H1 (cell line): ENCODE measurements around the gene ITGA4. TPM values are rescaled to one million over a fixed set of nuclear protein-coding genes. Genes with fewer than 3 reads are reported as not detected.

ENCODE experiments used
- CTCF ChIA-PET: fragments of 300-600 bp; sonication (Branson Sonifier 250); formaldehyde crosslinking; loops from one replicate; lab custom pipeline; 2021; ENCODE audit not compliant: partially characterized antibody; lab: Charles Lee
- POLR2A ChIA-PET: fragments of 300-600 bp; sonication (Branson Sonifier 250); formaldehyde crosslinking; loops from one replicate; lab custom pipeline; 2021; ENCODE audit warnings: inconsistent platforms; ENCODE audit not compliant: partially characterized antibody; lab: Charles Lee
- DNase-seq, 2 experiments: peaks; one replicate each; pipeline versions ENCODE4 v3.0.0 to v3.0.0-alpha.2; 2010 to 2022; ENCODE audit warnings: low spot score in 2 of 2, low read depth in 1 of 2, mixed read lengths in 1 of 2
- FAIRE-seq: peaks from 2 replicates; lab custom pipeline; 2011; peaks lifted over from hg19 to GRCh38; lab: Jason Lieb, UNC
- H2AFZ ChIP-seq: 2 replicates; pipeline ENCODE4 v1.8.1; 2012; ENCODE audit warnings: low read length, inconsistent platforms
- H2AK5ac ChIP-seq: 2 replicates; pipeline ENCODE4 v1.6.1; 2013; ENCODE audit warnings: low read depth, low read length
- H2BK120ac ChIP-seq: replicated peaks from 2 replicates; pipeline ENCODE3; 2013; ENCODE audit warnings: low read depth, low read length, inconsistent platforms
- H2BK12ac ChIP-seq: 2 replicates; pipeline ENCODE4 v1.6.1; 2013; ENCODE audit warnings: low read depth, low read length
- H2BK15ac ChIP-seq: 2 replicates; pipeline ENCODE4 v1.6.1; 2013; ENCODE audit warnings: low read length
- H2BK20ac ChIP-seq: 2 replicates; pipeline ENCODE4 v1.6.1; 2013; ENCODE audit warnings: low read length
- H2BK5ac ChIP-seq: 2 replicates; pipeline ENCODE4 v1.6.1; 2013; ENCODE audit warnings: low read depth, low read length
- H3K14ac ChIP-seq: 2 replicates; pipeline ENCODE4 v1.6.1; 2013; ENCODE audit warnings: inconsistent platforms; ENCODE audit not compliant: insufficient read length
- H3K18ac ChIP-seq: 2 replicates; pipeline ENCODE4 v1.6.1; 2013; ENCODE audit warnings: low read length; ENCODE audit errors: extremely low read depth
- H3K23ac ChIP-seq: 2 replicates; pipeline ENCODE4 v1.6.1; 2013; ENCODE audit warnings: inconsistent platforms; ENCODE audit not compliant: insufficient read length
- H3K23me2 ChIP-seq: 2 replicates; pipeline ENCODE4 v1.6.1; 2013; ENCODE audit warnings: low read depth, low read length
- H3K27ac ChIP-seq: 2 replicates; pipeline ENCODE4 v1.6.1; 2011; ENCODE audit warnings: low read depth, low read length, inconsistent platforms
- H3K27me3 ChIP-seq, 4 experiments: replicated peaks in 1 of 4; 1 replicate in 1 of 4; 2 replicates in 3 of 4; pipeline versions ENCODE4 v1.6.1 to v1.8.1; 2011 to 2013; ENCODE audit warnings: low read length in 3 of 4, mild to moderate bottlenecking in 3 of 4, inconsistent platforms in 2 of 4, mixed read lengths in 2 of 4, moderate library complexity in 1 of 4; ENCODE audit not compliant: control insufficient read depth in 3 of 4, insufficient read depth in 3 of 4; ENCODE audit errors: extremely low read depth in 1 of 4
- H3K36me3 ChIP-seq, 4 experiments: 2 replicates each; pipeline versions ENCODE4 v1.6.1 to v1.8.1; 2011 to 2013; ENCODE audit warnings: mild to moderate bottlenecking in 4 of 4, low read length in 3 of 4, moderate library complexity in 2 of 4, control low read depth in 1 of 4, inconsistent platforms in 1 of 4; ENCODE audit not compliant: insufficient read depth in 4 of 4, control insufficient read depth in 2 of 4
- H3K4ac ChIP-seq: replicated peaks from 2 replicates; pipeline ENCODE3; 2013; ENCODE audit warnings: low read length, low read depth, mixed read lengths, inconsistent platforms; ENCODE audit not compliant: insufficient read length
- H3K4me1 ChIP-seq, 4 experiments: replicated peaks in 1 of 4; 1 replicate in 1 of 4; 2 replicates in 3 of 4; pipeline versions ENCODE4 v1.6.1 to v1.8.1; 2011 to 2013; ENCODE audit warnings: low read length in 3 of 4, inconsistent platforms in 2 of 4, mixed read lengths in 1 of 4; ENCODE audit not compliant: insufficient read depth in 4 of 4, control insufficient read depth in 3 of 4
- H3K4me2 ChIP-seq, 2 experiments: 2 replicates each; pipeline versions ENCODE4 v1.6.1 to v1.8.1; 2011 to 2013; ENCODE audit warnings: low read depth in 2 of 2, low read length in 2 of 2, control low read depth in 1 of 2, inconsistent platforms in 1 of 2, mild to moderate bottlenecking in 1 of 2; ENCODE audit not compliant: insufficient read depth in 1 of 2
- H3K4me3 ChIP-seq, 4 experiments: fragments of 200-600, 300-600 bp in 1 of 4; sonication (generic), shearing (Covaris generic), sonication (Bioruptor Twin) in 1 of 4; 2 replicates each; pipeline versions ENCODE4 v1.5.1 to v1.8.1; 2011 to 2016; ENCODE audit warnings: low read length in 4 of 4, low read depth in 3 of 4, control low read depth in 2 of 4, inconsistent platforms in 2 of 4, mild to moderate bottlenecking in 2 of 4, mixed read lengths in 1 of 4, moderate library complexity in 1 of 4; ENCODE audit not compliant: insufficient read depth in 2 of 4; ENCODE audit errors: extremely low read depth in 1 of 4
- H3K56ac ChIP-seq: replicated peaks from 2 replicates; pipeline ENCODE3; 2013; ENCODE audit warnings: low read depth, mild to moderate bottlenecking, mixed read lengths, low read length, inconsistent platforms; ENCODE audit not compliant: insufficient read length
- H3K79me1 ChIP-seq: 2 replicates; pipeline ENCODE4 v1.6.1; 2013; ENCODE audit warnings: low read depth, low read length, control low read depth
- H3K79me2 ChIP-seq, 2 experiments: 2 replicates each; pipeline versions ENCODE4 v1.6.1 to v1.8.1; 2012 to 2013; ENCODE audit warnings: low read length in 2 of 2, mild to moderate bottlenecking in 2 of 2, inconsistent platforms in 1 of 2; ENCODE audit not compliant: insufficient read depth in 2 of 2, control insufficient read depth in 1 of 2
- H3K9ac ChIP-seq, 4 experiments: replicated peaks in 1 of 4; 1 replicate in 1 of 4; 2 replicates in 3 of 4; pipeline versions ENCODE4 v1.6.1 to v1.8.1; 2011 to 2013; ENCODE audit warnings: low read depth in 3 of 4, low read length in 3 of 4, control low read depth in 2 of 4, mild to moderate bottlenecking in 2 of 4, moderate library complexity in 2 of 4, inconsistent platforms in 1 of 4; ENCODE audit errors: extremely low read depth in 1 of 4
- H3K9me3 ChIP-seq, 2 experiments: 2 replicates each; pipeline versions ENCODE4 v1.6.1 to v1.8.1; 2012 to 2013; ENCODE audit warnings: mild to moderate bottlenecking in 2 of 2, moderate library complexity in 2 of 2, control low read depth in 1 of 2, inconsistent platforms in 1 of 2, low read depth in 1 of 2, low read length in 1 of 2, mixed read lengths in 1 of 2; ENCODE audit not compliant: insufficient read depth in 2 of 2
- H4K20me1 ChIP-seq, 2 experiments: replicated peaks in 1 of 2; 2 replicates each; pipeline versions ENCODE3 to v1.8.1; 2011 to 2013; ENCODE audit warnings: inconsistent platforms in 2 of 2, low read length in 2 of 2, mild to moderate bottlenecking in 1 of 2; ENCODE audit not compliant: insufficient read depth in 2 of 2, control insufficient read depth in 1 of 2
- H4K5ac ChIP-seq: 2 replicates; pipeline ENCODE4 v1.6.1; 2013; ENCODE audit warnings: low read length, low read depth, mixed read lengths, inconsistent platforms; ENCODE audit not compliant: insufficient read length
- H4K8ac ChIP-seq: 2 replicates; pipeline ENCODE4 v1.8.0; 2013; ENCODE audit warnings: mild to moderate bottlenecking, moderate library complexity, low read length, inconsistent platforms; ENCODE audit not compliant: insufficient read depth; ENCODE audit errors: extremely low read depth
- H4K91ac ChIP-seq: replicated peaks from 2 replicates; pipeline ENCODE3; 2013; ENCODE audit warnings: low read length, mixed read lengths, inconsistent platforms; ENCODE audit not compliant: insufficient read length
- CBX5 ChIP-seq: fragments of 300-800, 300-1000 bp; sonication (generic); IDR thresholded peaks from 2 replicates; pipeline ENCODE4 v1.7.1; 2016; ENCODE audit warnings: antibody characterized with exemption, low read length, low read depth
- E2F6 ChIP-seq: IDR thresholded peaks from 2 replicates; pipeline ENCODE4 v1.6.1; 2012; ENCODE audit warnings: inconsistent platforms
- FOSL1 ChIP-seq: IDR thresholded peaks from 2 replicates; pipeline ENCODE4 v1.6.1; 2011; ENCODE audit warnings: mild to moderate bottlenecking, low read depth, low read length, moderate library complexity; ENCODE audit not compliant: insufficient read depth
- GTF2F1 ChIP-seq: IDR thresholded peaks from 2 replicates; pipeline ENCODE4 v1.6.1; 2012; ENCODE audit warnings: low read depth, low read length, improper control_type of control experiment, borderline replicate concordance
- HDAC6 ChIP-seq: IDR thresholded peaks from one replicate; pipeline ENCODE4 v1.7.1; 2012; ENCODE audit warnings: low read depth, mild to moderate bottlenecking, inconsistent platforms, low read length, moderate library complexity
- JUND ChIP-seq: IDR thresholded peaks from 2 replicates; pipeline ENCODE4 v1.6.1; 2011; ENCODE audit warnings: mild to moderate bottlenecking, improper control_type of control experiment, low read length
- KDM4A ChIP-seq: IDR thresholded peaks from one replicate; pipeline ENCODE4 v1.7.1; 2012; ENCODE audit warnings: low read depth, mild to moderate bottlenecking, moderate library complexity, low read length, inconsistent platforms; ENCODE audit not compliant: severe bottlenecking
- POU5F1 ChIP-seq: IDR thresholded peaks from 2 replicates; pipeline ENCODE4 v1.6.1; 2011; ENCODE audit warnings: low read depth, mild to moderate bottlenecking, low read length, moderate library complexity
- RBBP5 ChIP-seq: IDR thresholded peaks from 2 replicates; pipeline ENCODE4 v1.7.1; 2012; ENCODE audit warnings: low read depth, mild to moderate bottlenecking, inconsistent platforms, low read length, moderate library complexity, borderline replicate concordance
- SIX5 ChIP-seq: IDR thresholded peaks from 2 replicates; pipeline ENCODE4 v1.6.1; 2011; ENCODE audit warnings: mild to moderate bottlenecking, low read depth, low read length
- SP2 ChIP-seq: IDR thresholded peaks from 2 replicates; pipeline ENCODE4 v1.6.1; 2012; ENCODE audit warnings: mild to moderate bottlenecking, low read length, inconsistent platforms
- SUZ12 ChIP-seq: fragments of 200-600 bp; sonication (generic); IDR thresholded peaks from 2 replicates; pipeline ENCODE4 v1.6.1; 2012; ENCODE audit warnings: mild to moderate bottlenecking, inconsistent platforms, low read length, moderate library complexity, mixed read lengths
- TAF1 ChIP-seq: IDR thresholded peaks from 2 replicates; pipeline ENCODE4 v1.6.1; 2011; ENCODE audit warnings: mild to moderate bottlenecking, low read depth, low read length
- TAF7 ChIP-seq: optimal IDR thresholded peaks from 2 replicates; pipeline ENCODE3; 2011; ENCODE audit warnings: low read depth, mild to moderate bottlenecking, inconsistent platforms, low read length, moderate library complexity, borderline replicate concordance
- WGBS, 2 experiments: shearing (Covaris generic) in 1 of 2; methylation state at CpG; one replicate each; pipeline versions ENCODE4 v1.1.6 to v1.1.7; 2013 to 2015; ENCODE audit warnings: low lambda C conversion rate in 2 of 2, mixed read lengths in 2 of 2, inconsistent platforms in 1 of 2, low coverage in 1 of 2, missing lambda C conversion rate in 1 of 2; ENCODE audit not compliant: insufficient replicate concordance in 2 of 2, insufficient coverage in 1 of 2, insufficient read length in 1 of 2; ENCODE audit errors: extremely low coverage in 1 of 2, missing lambda C conversion rate in 1 of 2; 5-methylcytosine and 5-hydroxymethylcytosine counted together
- polyA plus RNA-seq, 7 experiments: library from polyadenylated mRNA; depleted of rRNA in 3 of 7; stranded (reverse) in 5 of 7; unstranded in 2 of 7; fragments of >200 nt in 5 of 7; fragments of 200-250 nt in 2 of 7; gene quantifications; 1 replicate in 5 of 7; 2 replicates in 1 of 7; 4 replicates in 1 of 7; pipeline versions ENCODE4 v1.2.1 to v1.2.3, GENCODE V29; 2011 to 2013; ENCODE audit warnings: missing spikeins in 2 of 7, mixed read lengths in 2 of 7
- total RNA-seq: library from RNA; stranded (reverse); fragmentation: NEBNext Ultra II Directional; extraction: Animal tissue kit (Norgen Biotek cat#: 25700); gene quantifications from 2 replicates; pipeline ENCODE4 v1.2.1, GENCODE V29; 2021

The ITGA4 gene
- total and polyA plus RNA-seq, 2 of the 8 experiments (the other 6 are each of a cell fraction or from before 2014, with no cell fraction given), result 0.60 to 2.1 TPM

GRCh38 chr2:181563101-181563692 lies 106.0 kb downstream of the ITGA4 start:
- H3K4me1 ChIP-seq, result no peaks in the 10 kb centered on the region
- no peak overlapping the region for H3K27ac ChIP-seq
- H3K4me2 ChIP-seq, result no peak overlapping the region
- CTCF ChIA-PET, result interaction anchor here (0.7 to 1.6 kb wide), 3 partner anchors 10 to 1759 kb away, joined by 3 to 5 read pairs (median 5); no protein-coding TSS in a partner anchor
- no peak overlapping the region for H4K8ac ChIP-seq
- H4K20me1 ChIP-seq, result no peaks in the 10 kb centered on the region
- no peak overlapping the region for H3K4me3 ChIP-seq
- H4K91ac ChIP-seq, result no peak overlapping the region
- H3K79me1 ChIP-seq, result no peaks in the 10 kb centered on the region
- H2AFZ ChIP-seq, result no peak overlapping the region
- no peak overlapping the region for H3K18ac ChIP-seq
- no peak overlapping the region for H2BK20ac ChIP-seq
- no peak overlapping the region for H2AK5ac ChIP-seq
- H2BK5ac ChIP-seq, result no peak overlapping the region
- H3K27me3 ChIP-seq, result no peaks in the 10 kb centered on the region
- POLR2A ChIA-PET, result no interaction called here
- no peak overlapping the region for H3K56ac ChIP-seq
- no peaks in the 10 kb centered on the region for H3K9me3 ChIP-seq
- no peak overlapping the region for H3K23ac ChIP-seq
- no peak overlapping the region for H2BK12ac ChIP-seq
- no peak overlapping the region for H3K4ac ChIP-seq
- no peak overlapping the region for H4K5ac ChIP-seq
- H3K79me2 ChIP-seq, result no peaks in the 10 kb centered on the region
- DNase-seq (no peak), FAIRE-seq (no peak)
- no peak overlapping the region for H3K9ac ChIP-seq
- H3K36me3 ChIP-seq, result no peaks in the 10 kb centered on the region
- H2BK15ac ChIP-seq, result no peak overlapping the region
- H2BK120ac ChIP-seq, result no peak overlapping the region
- H3K14ac ChIP-seq, result no peak overlapping the region
- H3K23me2 ChIP-seq, result no peaks in the 10 kb centered on the region
- WGBS, 2 experiments, result 95% methylated on average over 1 of the region's 1 CpG; no CpG with 5 or more reads in 1 of the 2 experiments
- no peak for TF ChIP-seq GTF2F1
- TF ChIP-seq SUZ12, result no peak
- no peak for TF ChIP-seq POU5F1
- TF ChIP-seq TAF7, result no peak
- TF ChIP-seq RBBP5, result no peak
- TF ChIP-seq SIX5, result no peak
- TF ChIP-seq KDM4A, result no peak
- no peak for TF ChIP-seq HDAC6
- TF ChIP-seq CBX5, result no peak
- TF ChIP-seq E2F6, result no peak
- no peak for TF ChIP-seq SP2
- no peak for TF ChIP-seq FOSL1
- no peak for TF ChIP-seq TAF1
- TF ChIP-seq JUND, result no peak
